Lower lobe of right lung (tissue), 2 donors: Measurements from ENCODE around the gene KRT1. TPM values are rescaled to one million over a fixed set of nuclear protein-coding genes. Genes with fewer than 3 reads are reported as not detected.

Source experiments
- ATAC-seq, 2 donors: fragments of 200-7000 bp; cut with Tn5 transposase; one replicate each; pipeline ENCODE4 v1.9.1; 2020 to 2022; ENCODE audit warnings: mild to moderate bottlenecking in 2 of 2, moderate library complexity in 2 of 2
- DNase-seq: peaks from one replicate; pipeline ENCODE4 v3.0.0-alpha.2; 2020
- H3K27ac ChIP-seq: fragments of 200-600 bp; one replicate; pipeline ENCODE4 v1.8.0; 2022
- H3K27me3 ChIP-seq: fragments of 200-600 bp; one replicate; pipeline ENCODE4 v1.8.0; 2022; ENCODE audit warnings: low read depth
- H3K36me3 ChIP-seq: fragments of 200-600 bp; one replicate; pipeline ENCODE4 v1.8.0; 2022; ENCODE audit warnings: mild to moderate bottlenecking
- H3K4me1 ChIP-seq: fragments of 200-600 bp; one replicate; pipeline ENCODE4 v1.8.0; 2022
- H3K4me3 ChIP-seq: fragments of 200-600 bp; one replicate; pipeline ENCODE4 v1.8.0; 2022; ENCODE audit warnings: mild to moderate bottlenecking
- H3K9me3 ChIP-seq: fragments of 200-600 bp; one replicate; pipeline ENCODE4 v1.8.0; 2022
- intact Hi-C: fragments of 100-400 bp; cut with DNase I; formaldehyde crosslinking; loops from one replicate; pipeline ENCODE4 v1.11.0; 2022
- total RNA-seq: library from RNA; stranded (reverse); fragmentation: NEBNext Ultra II Directional; extraction: Animal tissue kit (Norgen Biotek cat#: 25700); gene quantifications from one replicate; pipeline ENCODE4 v1.2.1, GENCODE V29; 2021
- TF ChIP-seq, protein P1 (sequence below): fragments of 200-600 bp; IDR thresholded peaks from one replicate; pipeline ENCODE4 v1.8.0; 2022; ENCODE audit warnings: antibody characterized with exemption, mild to moderate bottlenecking
- donor health status: DM: no; HTN: yes; CAD: no; lungs with severe emphysema.

The KRT1 gene
- total RNA-seq, 1 donor from 2014 or later, result 1.3 TPM

DNA sequence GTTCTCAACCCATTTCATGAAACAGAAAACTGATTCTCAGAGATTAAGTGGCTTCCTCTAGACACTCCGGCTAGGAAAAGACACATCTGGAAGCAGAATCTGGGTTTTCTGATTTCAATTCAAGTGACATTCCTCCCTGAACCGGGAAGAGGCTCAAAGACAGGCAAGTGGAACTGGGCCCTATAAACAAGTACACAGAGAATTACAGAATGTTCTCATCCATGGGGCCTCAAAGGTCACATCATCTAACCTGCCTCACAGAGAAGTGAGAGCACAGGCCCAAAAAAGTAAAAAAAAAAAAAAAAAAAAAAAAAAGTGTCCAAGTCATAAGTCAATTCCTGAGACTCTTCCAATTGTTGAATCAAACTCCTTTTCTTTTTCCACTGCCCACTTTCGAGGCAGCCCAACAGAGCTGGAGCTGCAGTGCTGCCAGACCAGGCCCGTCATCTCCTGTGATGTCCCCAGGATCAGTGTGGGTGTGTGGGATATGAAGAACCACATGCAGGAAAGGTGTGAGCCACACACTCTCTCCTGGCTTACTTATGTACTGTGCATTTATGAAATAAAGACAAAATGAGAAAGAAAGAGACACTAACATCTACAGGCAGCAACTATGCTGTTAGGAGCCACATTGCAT lies 2.8 kb upstream of the KRT1 start:
- Histone ChIP-seq H3K36me3 (no peaks in the 10 kb centered on the region), H3K4me1 (no peaks in the 10 kb centered on the region), H3K4me3 (no peak overlapping the region), H3K9me3 (no peaks in the 10 kb centered on the region), H3K27ac (no peak overlapping the region), H3K27me3 (peaks cover 31% of the 10 kb centered on the region)
- DNase-seq (no peak), ATAC-seq (no peak)
- TF ChIP-seq, protein P1, sequence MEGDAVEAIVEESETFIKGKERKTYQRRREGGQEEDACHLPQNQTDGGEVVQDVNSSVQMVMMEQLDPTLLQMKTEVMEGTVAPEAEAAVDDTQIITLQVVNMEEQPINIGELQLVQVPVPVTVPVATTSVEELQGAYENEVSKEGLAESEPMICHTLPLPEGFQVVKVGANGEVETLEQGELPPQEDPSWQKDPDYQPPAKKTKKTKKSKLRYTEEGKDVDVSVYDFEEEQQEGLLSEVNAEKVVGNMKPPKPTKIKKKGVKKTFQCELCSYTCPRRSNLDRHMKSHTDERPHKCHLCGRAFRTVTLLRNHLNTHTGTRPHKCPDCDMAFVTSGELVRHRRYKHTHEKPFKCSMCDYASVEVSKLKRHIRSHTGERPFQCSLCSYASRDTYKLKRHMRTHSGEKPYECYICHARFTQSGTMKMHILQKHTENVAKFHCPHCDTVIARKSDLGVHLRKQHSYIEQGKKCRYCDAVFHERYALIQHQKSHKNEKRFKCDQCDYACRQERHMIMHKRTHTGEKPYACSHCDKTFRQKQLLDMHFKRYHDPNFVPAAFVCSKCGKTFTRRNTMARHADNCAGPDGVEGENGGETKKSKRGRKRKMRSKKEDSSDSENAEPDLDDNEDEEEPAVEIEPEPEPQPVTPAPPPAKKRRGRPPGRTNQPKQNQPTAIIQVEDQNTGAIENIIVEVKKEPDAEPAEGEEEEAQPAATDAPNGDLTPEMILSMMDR, result no peak
- intact Hi-C loops, result no loop called here

DNA sequence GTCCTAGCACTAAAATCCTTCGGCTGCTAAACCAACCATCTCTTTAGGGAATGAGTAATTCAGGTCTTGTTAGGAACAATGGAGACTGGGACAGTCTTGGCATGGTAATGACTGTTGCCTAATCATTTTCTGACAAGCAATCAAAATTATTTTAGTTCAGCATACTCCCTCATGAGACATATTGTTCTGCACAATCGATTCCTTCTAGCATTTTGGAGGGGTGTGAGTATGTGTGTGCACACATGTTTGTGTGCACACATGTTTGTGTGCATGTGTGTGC lies 2.1 kb upstream of the KRT1 start:
- intact Hi-C loops, result no loop called here
- Histone ChIP-seq H3K9me3 (no peaks in the 10 kb centered on the region), H3K27me3 (peaks cover 25% of the 10 kb centered on the region), H3K4me1 (no peaks in the 10 kb centered on the region), H3K27ac (no peak overlapping the region), H3K36me3 (no peaks in the 10 kb centered on the region), H3K4me3 (no peak overlapping the region)
- DNase-seq (no peak), ATAC-seq (no peak)
- TF ChIP-seq, protein P1, result no peak

GRCh38 chr12:52681526-52682380 lies 1.5 kb upstream of the KRT1 start:
- H3K9me3 ChIP-seq, result no peaks in the 10 kb centered on the region
- no peak overlapping the region for H3K4me3 ChIP-seq
- H3K4me1 ChIP-seq, result no peaks in the 10 kb centered on the region
- no peaks in the 10 kb centered on the region for H3K36me3 ChIP-seq
- H3K27me3 ChIP-seq, result peaks cover 24% of the 10 kb centered on the region
- intact Hi-C loops, result no loop called here
- DNase-seq (no peak), ATAC-seq (no peak)
- H3K27ac ChIP-seq, result no peak overlapping the region
- TF ChIP-seq, protein P1, result no peak

- DNase-seq, result no peak
- H3K36me3 ChIP-seq, result no peaks in the 10 kb centered on the region
- H3K27me3 ChIP-seq, result peaks cover 9% of the 10 kb centered on the region
- H3K4me1 ChIP-seq, result no peaks in the 10 kb centered on the region
- no peak overlapping the region for H3K27ac ChIP-seq
- TF ChIP-seq, protein P1, result no peak
- H3K9me3 ChIP-seq, result no peaks in the 10 kb centered on the region
- no peak for ATAC-seq
- intact Hi-C loops, result no loop called here
- H3K4me3 ChIP-seq, result no peak overlapping the region
Measured at GRCh38 chr12:52679875-52680274, 332 bp downstream of the KRT1 start.

DNA sequence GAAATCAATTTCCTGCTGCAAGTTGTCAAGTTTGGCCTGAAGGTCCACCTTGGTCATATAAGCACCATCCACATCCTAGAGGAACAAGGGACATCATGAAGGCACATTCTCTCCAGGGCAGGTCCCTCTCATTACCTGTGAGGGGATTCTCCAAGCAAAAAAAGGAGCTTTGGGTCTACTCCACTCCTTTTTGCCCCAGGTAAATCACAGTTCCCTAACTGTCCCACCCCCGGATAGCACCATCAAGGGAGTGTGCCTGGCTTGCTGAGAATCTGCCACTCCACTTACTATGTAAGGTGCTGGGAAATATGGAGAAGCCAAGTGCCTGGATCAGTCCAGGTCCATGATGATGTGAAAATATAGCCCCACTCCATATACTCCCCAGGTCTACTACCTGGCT lies 2.5 kb downstream of the KRT1 start:
- TF ChIP-seq, protein P1, result no peak
- Histone ChIP-seq H3K27ac (no peak overlapping the region), H3K36me3 (no peaks in the 10 kb centered on the region), H3K4me1 (no peaks in the 10 kb centered on the region), H3K9me3 (no peaks in the 10 kb centered on the region), H3K27me3 (peaks cover 9% of the 10 kb centered on the region), H3K4me3 (no peak overlapping the region)
- DNase-seq (no peak), ATAC-seq (no peak)
- intact Hi-C loops, result no loop called here
